Urinary bladder (tissue), 4 donors: ENCODE data around the gene TENT5C. TPM values are rescaled to one million over a fixed set of nuclear protein-coding genes. Genes with fewer than 3 reads are reported as not detected.
A peak's percentile ranks its signal among the peaks of the same experiment; 100 is the strongest.

ENCODE experiments used
- DNase-seq: peaks from one replicate; pipeline ENCODE4 v3.0.0-alpha.2; 2015; ENCODE audit errors: extremely low spot score
- H3K27ac ChIP-seq: one replicate; pipeline ENCODE4 v1.5.1; 2013; ENCODE audit warnings: low read depth, mild to moderate bottlenecking, moderate library complexity
- H3K36me3 ChIP-seq: one replicate; pipeline ENCODE4 v1.6.1; 2013; ENCODE audit warnings: mild to moderate bottlenecking, moderate library complexity; ENCODE audit not compliant: insufficient read depth
- H3K4me1 ChIP-seq: one replicate; pipeline ENCODE4 v1.6.1; 2013; ENCODE audit warnings: mild to moderate bottlenecking, moderate library complexity; ENCODE audit not compliant: insufficient read depth
- H3K4me3 ChIP-seq: one replicate; pipeline ENCODE4 v1.5.1; 2013; ENCODE audit warnings: low read depth, low read length
- WGBS: extraction: QIAGEN DNeasy Blood & Tissue Kit; methylation state at CpG from one replicate; pipeline ENCODE4 v1.1.7; 2013; 5-methylcytosine and 5-hydroxymethylcytosine counted together
- polyA plus RNA-seq: library from polyadenylated mRNA; stranded (reverse); fragments of 200-250 nt; gene quantifications from one replicate; pipeline ENCODE4 v1.2.3, GENCODE V29; 2013
- total RNA-seq: library from RNA; depleted of rRNA; stranded (reverse); fragments of >200 nt; gene quantifications from one replicate; pipeline ENCODE4 v1.2.3, GENCODE V29; 2014
- donor health status: healthy with polysubstance abuse.
- donor health status: healthy.

The TENT5C gene
- total and polyA plus RNA-seq, 2 donors: 2.3 to 15.4 TPM

DNA sequence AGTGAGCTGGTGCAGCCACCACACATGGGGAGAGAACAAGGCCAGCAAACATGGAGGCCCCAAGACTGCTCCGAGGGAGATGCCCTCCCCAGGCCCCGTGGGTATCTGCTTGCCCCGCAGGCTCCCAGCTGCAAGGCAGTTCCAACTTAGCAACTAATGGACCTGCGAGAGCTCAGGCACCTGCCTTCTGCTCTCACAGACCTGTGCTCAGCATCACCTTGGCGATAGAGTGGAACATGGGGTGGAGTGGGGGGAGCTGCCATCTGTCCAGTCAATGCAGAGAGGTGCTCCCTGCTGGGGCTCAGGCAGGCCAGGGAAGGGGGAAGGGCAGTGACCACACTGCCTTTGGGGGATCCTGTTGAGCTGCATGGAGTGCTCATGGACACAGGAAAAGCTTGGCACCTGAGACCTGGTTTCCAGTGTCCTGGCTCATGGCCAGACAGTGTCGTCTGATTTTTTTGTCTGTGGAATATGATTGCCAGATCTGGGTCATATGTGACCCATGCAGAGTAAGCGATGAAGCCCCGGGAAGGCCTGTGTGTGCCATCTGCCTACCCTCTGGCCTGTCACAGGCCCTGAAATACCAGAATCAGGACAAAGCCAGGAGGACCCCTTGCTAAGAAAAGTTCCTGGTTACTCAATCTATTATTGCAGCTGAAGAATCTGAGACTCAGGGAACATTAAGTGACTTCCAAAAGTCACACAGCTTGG is 39.9 kb upstream of the TENT5C start:
- Histone ChIP-seq H3K36me3 (no peaks in the 10 kb centered on the region), H3K4me3 (no peak overlapping the region), H3K4me1 (no peaks in the 10 kb centered on the region), H3K27ac (no peak overlapping the region)
- DNase-seq: no peak
- 86% methylated on average over 8 of the region's 8 CpGs for WGBS

DNA sequence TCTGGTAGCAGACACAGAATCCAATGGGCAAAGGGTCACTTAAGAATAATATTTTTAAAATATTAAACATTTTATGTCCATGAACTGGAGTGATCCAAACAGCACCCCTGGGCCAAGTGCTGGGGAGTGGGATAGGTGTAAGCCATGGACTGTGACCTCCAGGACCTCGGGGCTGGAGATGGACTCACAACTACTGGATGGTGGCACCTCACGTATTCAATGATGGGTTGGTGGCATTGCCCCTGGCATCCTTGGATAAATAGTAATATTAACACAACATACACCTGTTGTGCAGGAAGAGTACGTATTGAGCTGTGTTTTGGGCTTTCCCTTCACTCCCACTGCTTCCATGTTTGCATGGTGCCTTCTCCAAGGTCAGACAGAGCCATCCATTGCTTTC is 39.3 kb upstream of the TENT5C start:
- WGBS: 95% methylated on average over 3 of the region's 3 CpGs
- Histone ChIP-seq H3K4me1 (no peaks in the 10 kb centered on the region), H3K4me3 (no peak overlapping the region), H3K36me3 (no peaks in the 10 kb centered on the region), H3K27ac (no peak overlapping the region)
- DNase-seq: no peak

DNA sequence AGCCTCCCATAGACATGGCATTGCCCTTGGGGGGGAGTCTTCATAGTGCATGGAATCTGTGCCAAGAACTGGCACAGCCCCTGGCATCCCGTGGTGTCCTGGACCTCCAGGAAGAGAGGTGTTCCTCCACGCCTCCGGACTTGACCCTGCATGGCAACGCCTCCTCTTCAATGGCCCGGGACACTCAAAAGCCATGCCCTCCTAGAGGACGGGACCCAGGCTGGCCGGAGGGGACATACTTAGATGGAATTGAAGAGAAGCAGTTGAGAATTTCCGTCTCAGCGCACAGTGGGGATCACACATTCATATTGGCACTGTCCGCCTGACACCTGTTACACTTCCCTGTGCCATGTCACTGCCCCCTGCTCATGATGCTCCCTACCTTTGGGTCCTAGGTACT is 38.4 kb upstream of the TENT5C start:
- 96% methylated on average over 10 of the region's 10 CpGs for WGBS
- no peak for DNase-seq
- H3K27ac ChIP-seq: no peak overlapping the region
- no peak overlapping the region for H3K4me3 ChIP-seq
- no peaks in the 10 kb centered on the region for H3K36me3 ChIP-seq
- no peaks in the 10 kb centered on the region for H3K4me1 ChIP-seq

DNA sequence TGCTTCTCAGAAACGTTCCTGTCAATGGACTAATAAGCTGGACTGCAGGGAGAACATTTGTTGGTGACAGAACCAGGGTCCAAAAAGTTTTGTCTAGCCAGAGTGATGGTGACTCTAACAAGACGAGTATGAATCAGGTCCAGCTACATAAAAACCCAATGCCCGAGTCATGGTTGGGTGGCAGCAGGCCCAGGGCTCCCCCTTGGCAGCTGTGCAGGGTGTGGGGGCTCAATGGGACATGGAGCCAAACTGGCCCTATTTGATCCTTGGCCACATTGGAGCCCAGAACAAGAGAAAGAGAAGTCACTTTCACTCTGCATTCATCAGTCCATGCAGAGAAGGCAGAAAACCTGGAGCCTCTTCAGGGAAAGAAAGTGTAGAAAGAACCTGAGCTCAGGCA is 37.9 kb upstream of the TENT5C start:
- no peaks in the 10 kb centered on the region for H3K4me1 ChIP-seq
- no peak overlapping the region for H3K4me3 ChIP-seq
- no peaks in the 10 kb centered on the region for H3K36me3 ChIP-seq
- DNase-seq: no peak
- H3K27ac ChIP-seq: no peak overlapping the region
- WGBS: 84% methylated on average over 3 of the region's 3 CpGs

DNA sequence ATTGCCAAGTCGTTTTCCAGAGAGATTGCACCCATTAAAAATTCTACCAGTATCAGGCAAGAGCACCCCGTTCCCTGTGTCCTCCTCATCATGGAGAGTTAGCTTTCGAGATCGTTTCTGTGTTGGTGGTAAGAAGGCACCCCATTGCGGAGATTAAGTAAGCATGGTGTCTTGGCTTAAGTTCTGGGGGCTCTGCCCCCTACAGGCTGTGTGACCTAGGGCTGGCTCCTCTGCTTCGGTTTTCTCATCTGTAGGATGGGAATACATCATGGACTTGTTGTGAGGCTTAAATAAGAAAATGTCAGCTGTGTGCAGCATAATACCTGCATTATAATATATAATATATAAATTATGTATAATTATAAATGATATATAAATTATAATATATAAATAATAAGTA is 36.8 kb upstream of the TENT5C start:
- no peak overlapping the region for H3K27ac ChIP-seq
- WGBS: 93% methylated on average over 6 of the region's 6 CpGs
- H3K4me1 ChIP-seq: peaks cover 1% of the 10 kb centered on the region
- DNase-seq: no peak
- H3K36me3 ChIP-seq: no peaks in the 10 kb centered on the region
- no peak overlapping the region for H3K4me3 ChIP-seq

DNA sequence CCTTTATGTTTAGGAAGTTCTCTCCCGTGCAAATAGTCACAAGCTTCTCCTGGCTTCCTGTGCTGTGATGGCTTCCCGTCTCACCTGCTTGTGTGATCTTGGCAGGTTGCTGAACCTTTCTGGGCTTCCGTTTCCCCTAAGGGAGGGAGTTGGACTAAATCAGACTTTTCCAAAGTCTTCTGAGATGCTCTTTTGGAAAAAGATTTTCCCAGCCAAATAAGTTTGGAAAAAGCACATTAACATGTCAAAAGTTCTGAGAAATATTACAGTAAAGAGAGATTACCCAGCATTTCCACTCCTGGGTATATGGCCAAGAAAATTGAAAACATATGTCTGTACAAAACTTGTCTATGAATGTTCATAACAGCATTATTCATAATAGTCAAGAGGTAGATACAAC is 36.0 kb upstream of the TENT5C start:
- Histone ChIP-seq H3K27ac (no peak overlapping the region), H3K4me3 (no peak overlapping the region), H3K36me3 (no peaks in the 10 kb centered on the region), H3K4me1 (peaks cover 1% of the 10 kb centered on the region)
- WGBS: 18% methylated on average over 3 of the region's 3 CpGs
- DNase-seq: no peak

DNA sequence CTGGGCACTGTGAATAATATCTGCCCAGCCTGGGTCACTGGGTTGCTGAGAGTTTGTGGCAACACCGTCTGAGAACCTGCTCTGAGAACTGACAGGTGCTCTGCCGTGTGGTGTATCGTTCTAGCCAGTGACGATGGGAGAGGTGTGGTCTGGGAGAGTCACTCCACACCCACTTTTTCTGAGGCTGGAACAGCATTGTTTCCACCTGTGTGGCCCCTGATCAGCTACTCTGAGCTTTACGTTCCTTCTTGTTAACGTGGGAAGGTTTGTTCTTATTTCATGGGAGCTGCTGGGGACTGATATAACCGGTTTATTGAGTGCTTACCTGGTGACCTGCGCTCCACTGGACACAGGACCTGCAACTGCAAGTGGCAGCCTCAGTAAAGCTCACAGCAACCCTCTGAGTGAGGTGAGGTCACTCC is 34.8 kb upstream of the TENT5C start:
- no peak overlapping the region for H3K27ac ChIP-seq
- WGBS: 81% methylated on average over 8 of the region's 8 CpGs

DNA sequence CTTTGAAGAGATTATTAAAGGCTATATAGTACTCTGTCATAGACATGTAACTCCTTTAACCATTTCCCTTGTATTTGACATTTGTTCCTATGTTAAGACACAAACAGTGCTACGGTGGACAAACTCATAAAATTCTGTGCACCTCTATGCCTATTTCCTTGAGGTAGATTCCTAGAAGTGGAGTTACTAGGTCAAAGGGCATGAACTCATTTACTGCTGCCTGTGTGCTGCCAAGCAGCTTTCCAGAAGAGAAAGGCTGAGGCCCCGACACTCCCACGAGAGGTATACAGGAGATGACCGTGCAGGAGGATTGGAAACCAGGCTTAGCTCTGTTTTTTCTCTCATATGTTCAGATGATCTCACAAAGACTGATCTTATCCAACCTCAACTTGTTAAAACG is 34.4 kb upstream of the TENT5C start:
- DNase-seq: no peak
- H3K36me3 ChIP-seq: no peaks in the 10 kb centered on the region
- H3K4me1 ChIP-seq: peaks cover 1% of the 10 kb centered on the region
- H3K27ac ChIP-seq: no peak overlapping the region
- H3K4me3 ChIP-seq: no peak overlapping the region
- 85% methylated on average over 5 of the region's 5 CpGs for WGBS

More for the DNA sequence above, 34.8 kb upstream of the TENT5C start:
- peak; percentile 62 for DNase-seq
- no peak overlapping the region for H3K4me3 ChIP-seq
- H3K36me3 ChIP-seq: no peaks in the 10 kb centered on the region
- H3K4me1 ChIP-seq: peaks cover 1% of the 10 kb centered on the region

DNA sequence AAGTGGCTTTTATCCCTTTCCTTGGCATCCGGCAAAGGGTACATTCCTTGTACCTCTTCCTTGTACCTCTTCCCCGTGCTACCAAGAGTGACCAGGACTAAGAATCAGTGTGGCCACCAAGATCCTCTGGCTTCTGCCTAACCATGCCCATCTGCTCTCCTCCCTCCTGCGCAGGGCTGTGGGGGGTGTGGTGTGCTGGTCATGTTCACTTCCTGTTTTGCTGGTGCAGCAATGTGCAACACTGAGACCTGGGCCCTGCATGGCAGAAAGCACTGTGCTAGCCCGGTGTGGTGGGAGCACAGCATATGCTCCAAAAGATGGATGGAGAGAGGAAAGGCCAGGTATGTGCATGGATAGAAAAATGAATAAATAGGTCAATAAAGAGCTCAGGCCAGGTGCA is 33.3 kb upstream of the TENT5C start:
- no peaks in the 10 kb centered on the region for H3K36me3 ChIP-seq
- H3K4me3 ChIP-seq: no peak overlapping the region
- H3K4me1 ChIP-seq: peaks cover 1% of the 10 kb centered on the region
- peak overlapping the region; percentile 49 for H3K27ac ChIP-seq
- no peak for DNase-seq
- 65% methylated on average over 4 of the region's 4 CpGs for WGBS

DNA sequence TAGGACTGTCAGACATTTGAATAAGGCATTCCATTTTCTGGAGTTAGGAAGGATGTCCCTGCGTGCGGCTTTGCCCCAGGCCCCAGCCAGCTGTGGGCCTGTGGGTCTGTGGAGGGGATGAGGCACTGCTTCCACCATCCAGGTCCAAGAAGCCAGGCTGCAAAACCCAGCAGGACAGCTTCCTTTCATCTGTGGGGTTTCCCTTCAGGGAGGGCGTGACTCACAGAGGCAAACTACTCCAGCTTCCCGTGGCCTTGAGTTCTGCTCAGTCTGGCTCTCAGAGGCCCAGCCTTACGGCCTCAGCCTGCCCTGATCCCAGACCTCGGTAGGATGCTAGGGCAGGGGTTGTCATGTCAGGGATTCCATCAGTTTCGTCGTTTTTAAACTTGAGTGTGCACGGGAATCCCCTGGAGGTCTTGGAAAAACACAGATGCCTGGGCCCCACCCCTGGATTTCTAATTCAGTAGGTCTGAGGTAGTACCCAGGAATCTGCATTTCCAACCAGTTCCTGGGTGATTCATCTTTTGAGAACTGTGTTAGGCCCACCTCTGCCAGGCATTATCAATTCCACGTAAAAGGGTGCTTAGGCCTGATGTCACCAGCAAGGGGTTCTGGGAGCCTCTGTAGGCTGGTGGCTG is 32.3 kb upstream of the TENT5C start:
- peaks cover 1% of the 10 kb centered on the region for H3K4me1 ChIP-seq
- no peak for DNase-seq
- H3K4me3 ChIP-seq: no peak overlapping the region
- no peak overlapping the region for H3K27ac ChIP-seq
- H3K36me3 ChIP-seq: no peaks in the 10 kb centered on the region
- WGBS: 81% methylated on average over 10 of the region's 10 CpGs

DNA sequence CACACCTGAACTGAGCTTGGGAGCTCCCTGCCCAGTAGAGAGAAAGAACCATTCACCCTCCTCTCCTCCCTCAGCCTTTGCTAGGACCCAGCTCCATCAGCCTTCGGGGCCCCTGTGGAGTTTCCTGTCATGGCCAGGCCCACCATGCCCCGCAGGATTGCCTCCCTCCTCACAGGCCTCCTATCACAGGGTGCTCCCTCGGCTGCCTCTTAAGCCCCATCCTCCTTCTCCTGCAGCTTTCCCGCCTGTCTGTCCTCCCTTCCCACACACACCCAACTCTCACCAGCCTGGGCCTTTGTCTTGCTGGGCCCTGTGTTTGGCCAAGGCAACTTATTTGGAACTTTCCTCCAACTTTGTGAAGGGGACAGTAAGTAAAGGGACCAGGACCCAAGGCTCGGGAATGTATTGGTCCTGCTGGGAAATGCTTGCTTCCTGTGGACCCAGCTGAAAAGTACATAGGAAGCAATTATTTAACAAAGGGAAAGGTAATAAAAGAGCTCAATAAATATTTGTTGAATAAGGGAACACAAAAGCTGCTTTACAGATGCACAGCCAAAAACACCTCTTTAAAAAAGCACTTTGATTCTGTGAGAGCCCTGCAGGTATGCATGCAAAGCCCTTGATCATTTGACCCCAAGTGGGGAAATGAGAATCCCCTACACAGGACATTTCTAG is 31.6 kb upstream of the TENT5C start:
- no peak overlapping the region for H3K4me3 ChIP-seq
- no peak overlapping the region for H3K27ac ChIP-seq
- WGBS: 82% methylated on average over 5 of the region's 5 CpGs
- DNase-seq: no peak
- H3K4me1 ChIP-seq: peaks cover 1% of the 10 kb centered on the region
- no peaks in the 10 kb centered on the region for H3K36me3 ChIP-seq

DNA sequence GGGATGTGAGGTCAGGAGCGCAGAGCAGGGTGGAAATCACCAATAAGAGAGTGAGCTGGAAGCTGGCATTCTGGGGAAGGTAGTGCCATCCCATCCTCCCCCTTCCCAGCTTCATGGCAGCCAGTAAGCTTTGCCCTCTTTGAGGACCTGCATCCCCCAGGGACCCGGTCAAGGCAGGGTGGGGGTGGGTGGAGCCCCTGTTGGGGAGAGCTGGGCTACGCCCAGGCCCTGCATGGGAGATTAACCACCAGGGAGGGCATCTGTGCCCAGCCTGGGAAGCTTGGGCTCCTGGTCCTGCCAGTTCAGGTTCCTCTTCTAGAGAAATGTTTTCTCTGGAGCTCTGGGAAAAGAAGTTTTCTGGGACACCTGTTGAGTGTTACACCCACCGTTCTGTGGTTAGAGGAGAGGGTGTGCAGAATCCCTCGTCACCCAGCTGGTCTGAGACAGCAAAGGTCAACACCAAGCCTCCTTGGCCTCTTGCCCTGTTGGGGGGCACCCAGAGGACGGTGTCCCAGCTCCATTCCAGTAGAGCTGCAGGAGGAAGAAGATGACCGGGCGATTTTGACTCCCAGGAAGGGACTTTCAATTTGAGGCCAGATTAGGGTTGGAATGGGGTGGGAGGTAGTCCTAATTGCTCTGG is 30.1 kb upstream of the TENT5C start:
- peaks cover 1% of the 10 kb centered on the region for H3K4me1 ChIP-seq
- no peak for DNase-seq
- no peak overlapping the region for H3K27ac ChIP-seq
- H3K4me3 ChIP-seq: no peak overlapping the region
- WGBS: 92% methylated on average over 8 of the region's 8 CpGs
- H3K36me3 ChIP-seq: no peaks in the 10 kb centered on the region

DNA sequence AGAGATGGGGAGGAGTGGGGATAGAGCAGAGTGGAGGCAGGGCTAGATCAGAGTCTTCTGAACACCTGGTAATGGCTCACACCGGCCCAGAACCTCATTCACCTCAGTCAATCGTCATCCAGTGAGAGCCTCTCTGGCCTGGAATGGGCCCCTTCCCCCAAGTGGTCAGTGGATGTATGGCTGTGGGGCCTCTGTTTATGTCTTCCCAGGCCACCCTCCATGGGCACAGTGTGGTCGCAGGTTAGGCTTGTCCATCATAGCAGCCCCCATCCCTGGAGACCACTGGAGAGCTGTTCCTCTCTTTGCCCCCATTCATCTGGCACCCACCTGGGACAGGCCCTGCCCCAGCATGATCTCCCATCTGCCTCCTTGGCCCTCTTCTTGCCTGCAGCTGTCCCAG is 29.6 kb upstream of the TENT5C start:
- Histone ChIP-seq H3K27ac (no peak overlapping the region), H3K36me3 (no peaks in the 10 kb centered on the region), H3K4me1 (peaks cover 1% of the 10 kb centered on the region), H3K4me3 (no peak overlapping the region)
- DNase-seq: no peak
- 93% methylated on average over 3 of the region's 3 CpGs for WGBS
